OCI-LY7 (cell line): ENCODE data around the gene EYA3. TPM values are rescaled to one million over a fixed set of nuclear protein-coding genes. Genes with fewer than 3 reads are reported as not detected.

ENCODE experiments used
- BruUV-seq: library from RNA; stranded (reverse); fragments of 400-500 nt; replicated peaks from 2 replicates; lab custom pipeline; 2021; lab: Mats Ljungman, UMichigan
- CTCF ChIA-PET: fragments of 300-600 bp; sonication (Branson Sonifier 250); formaldehyde crosslinking; loops from one replicate; lab custom pipeline; 2022; ENCODE audit warnings: antibody characterized with exemption; ENCODE audit not compliant: unreplicated experiment; lab: Charles Lee
- POLR2A ChIA-PET: fragments of 300-600 bp; sonication (Branson Sonifier 250); formaldehyde crosslinking; loops from one replicate; lab custom pipeline; 2022; ENCODE audit warnings: antibody characterized with exemption; lab: Charles Lee
- DNase-seq: peaks from one replicate; pipeline ENCODE4 v3.0.0-alpha.2; 2015; ENCODE audit warnings: low spot score
- H2AFZ ChIP-seq: fragments of 200-600 bp; sonication (generic), shearing (Covaris generic); 2 replicates; pipeline ENCODE4 v1.6.1; 2014; ENCODE audit warnings: mild to moderate bottlenecking, antibody characterized with exemption, low read length, moderate library complexity
- H3K27ac ChIP-seq: fragments of 200-600 bp; sonication (generic); 2 replicates; pipeline ENCODE4 v1.5.1; 2014; ENCODE audit warnings: mixed run types, low read depth, mild to moderate bottlenecking, moderate library complexity, low read length, inconsistent platforms; ENCODE audit not compliant: poor library complexity, severe bottlenecking
- H3K36me3 ChIP-seq: fragments of 200-600 bp; sonication (generic); 2 replicates; pipeline ENCODE4 v1.6.1; 2014; ENCODE audit warnings: mild to moderate bottlenecking, antibody characterized with exemption, low read length, moderate library complexity, mixed read lengths; ENCODE audit not compliant: insufficient read depth
- H3K4me1 ChIP-seq: fragments of 200-600 bp; sonication (generic); 2 replicates; pipeline ENCODE4 v1.5.1; 2014; ENCODE audit warnings: mild to moderate bottlenecking, low read length; ENCODE audit not compliant: insufficient read depth, poor library complexity, severe bottlenecking
- H3K4me2 ChIP-seq: fragments of 200-600 bp; sonication (generic); 2 replicates; pipeline ENCODE4 v1.6.1; 2014; ENCODE audit warnings: mild to moderate bottlenecking, low read length
- H3K4me3 ChIP-seq: fragments of 200-600 bp; sonication (generic); 2 replicates; pipeline ENCODE4 v1.5.1; 2014; ENCODE audit warnings: mild to moderate bottlenecking, low read depth, low read length; ENCODE audit not compliant: poor library complexity, severe bottlenecking
- H3K79me2 ChIP-seq: fragments of 200-600 bp; sonication (generic); 2 replicates; pipeline ENCODE4 v1.6.1; 2016; ENCODE audit warnings: low read depth, mild to moderate bottlenecking, low read length, moderate library complexity, mixed read lengths; ENCODE audit not compliant: insufficient read depth
- H3K9me2 ChIP-seq: fragments of 200-600 bp; sonication (generic); 2 replicates; pipeline ENCODE4 v1.6.1; 2016; ENCODE audit warnings: mild to moderate bottlenecking, low read length, mixed read lengths; ENCODE audit not compliant: insufficient read depth
- H3K9me3 ChIP-seq: fragments of 200-600 bp; sonication (generic); 2 replicates; pipeline ENCODE4 v1.6.1; 2014; ENCODE audit warnings: mild to moderate bottlenecking, mixed run types, low read length, mixed read lengths
- H4K20me1 ChIP-seq: fragments of 200-600 bp; sonication (generic); 2 replicates; pipeline ENCODE4 v1.6.1; 2014; ENCODE audit warnings: mild to moderate bottlenecking, antibody characterized with exemption, low read length, moderate library complexity, mixed read lengths; ENCODE audit not compliant: insufficient read depth
- CTCF ChIP-seq: fragments of 200-600 bp; sonication (generic); conservative IDR thresholded peaks from 2 replicates; pipeline ENCODE4 v1.5.1; 2014; ENCODE audit warnings: mild to moderate bottlenecking, antibody characterized with exemption, low read length, moderate library complexity, mixed read lengths
- EZH2phosphoT487 ChIP-seq: fragments of 200-600 bp; sonication (generic); IDR thresholded peaks from 2 replicates; pipeline ENCODE4 v1.6.1; 2018; ENCODE audit warnings: low read depth, borderline replicate concordance, mild to moderate bottlenecking, mixed run types, antibody characterized with exemption, low read length, moderate library complexity, mixed read lengths
- intact Hi-C: fragments of 100-400 bp; cut with micrococcal nuclease; formaldehyde crosslinking; loops from one replicate; pipeline ENCODE4 v1.10.0; 2022; ENCODE audit not compliant: unreplicated experiment
- total RNA-seq, 2 experiments: library from RNA; depleted of rRNA in 1 of 2; stranded (reverse); fragments of >200 nt in 1 of 2; shearing (Covaris generic) in 1 of 2; gene quantifications; 2 replicates each; pipeline ENCODE4 v1.2.3, GENCODE V29; 2014 to 2022

EYA3 gene
- total RNA-seq, 2 experiments from 2014 or later, result 29.0 to 114 TPM

GRCh38 chr1:27994060-27994459 lies 94.3 kb downstream of the EYA3 start:
- intact Hi-C loops, result no loop called here
- POLR2A ChIA-PET, result interaction anchor here (1.4 kb wide), 1 partner anchor 84 kb away, joined by 3 read pairs; no protein-coding TSS in a partner anchor

GRCh38 chr1:27993241-27993640 lies 95.2 kb downstream of the EYA3 start:
- Histone ChIP-seq H4K20me1 (no peaks in the 10 kb centered on the region), H3K4me2 (no peak overlapping the region), H3K36me3 (peaks cover 98% of the 10 kb centered on the region), H3K9me2 (no peaks in the 10 kb centered on the region), H3K9me3 (no peaks in the 10 kb centered on the region), H3K4me1 (no peaks in the 10 kb centered on the region), H3K27ac (no peak overlapping the region), H3K79me2 (no peaks in the 10 kb centered on the region), H3K4me3 (no peak overlapping the region), H2AFZ (no peak overlapping the region)
- TF ChIP-seq CTCF (no peak), EZH2phosphoT487 (no peak)
- intact Hi-C loops, result no loop called here
- no TSS peak for BruUV-seq
- ChIA-PET POLR2A (interaction anchor here (1.4 kb wide), 1 partner anchor 85 kb away, joined by 3 read pairs; no protein-coding TSS in a partner anchor), CTCF (no interaction called here)
- no peak for DNase-seq

More at GRCh38 chr1:27994060-27994459, 94.3 kb downstream of the EYA3 start:
- Histone ChIP-seq H3K4me3 (no peak overlapping the region), H4K20me1 (no peaks in the 10 kb centered on the region), H3K4me1 (no peaks in the 10 kb centered on the region), H2AFZ (no peak overlapping the region), H3K79me2 (no peaks in the 10 kb centered on the region), H3K27ac (no peak overlapping the region), H3K4me2 (no peak overlapping the region), H3K9me2 (no peaks in the 10 kb centered on the region), H3K9me3 (no peaks in the 10 kb centered on the region), H3K36me3 (peaks cover 97% of the 10 kb centered on the region)
- CTCF ChIA-PET, result no interaction called here
- TF ChIP-seq EZH2phosphoT487 (no peak), CTCF (no peak)
- no peak for DNase-seq
- no TSS peak for BruUV-seq

GRCh38 chr1:27992276-27992675 lies 96.1 kb downstream of the EYA3 start:
- peaks cover 98% of the 10 kb centered on the region for H3K36me3 ChIP-seq
- DNase-seq, result peak; percentile 9
- POLR2A ChIA-PET, result interaction anchor here (0.6 to 0.9 kb wide), 3 partner anchors 37 to 214 kb away, joined by 3 to 5 read pairs (median 4); no protein-coding TSS in a partner anchor

More at GRCh38 chr1:27992276-27992675, 96.1 kb downstream of the EYA3 start:
- no peak overlapping the region for H3K27ac ChIP-seq
- H2AFZ ChIP-seq, result no peak overlapping the region
- H4K20me1 ChIP-seq, result no peaks in the 10 kb centered on the region
- CTCF ChIA-PET, result no interaction called here
- no peaks in the 10 kb centered on the region for H3K4me1 ChIP-seq
- H3K9me3 ChIP-seq, result no peaks in the 10 kb centered on the region
- TF ChIP-seq EZH2phosphoT487 (no peak), CTCF (no peak)
- H3K4me3 ChIP-seq, result no peak overlapping the region
- H3K4me2 ChIP-seq, result no peak overlapping the region
- intact Hi-C loops, result no loop called here
- no peaks in the 10 kb centered on the region for H3K79me2 ChIP-seq
- no peaks in the 10 kb centered on the region for H3K9me2 ChIP-seq
- BruUV-seq, result no TSS peak
